CD4-positive, alpha-beta T cell treated with Interleukin-6 for 4 hours (primary cell): ENCODE measurements around the gene MYL7.
"Not testable (repeated sequence)": the region's sequence is repeated elsewhere in the genome, so short reads cannot be mapped to it uniquely, and the experiment has no call there.

ENCODE experiments used
- DNase-seq: peaks from one replicate; pipeline ENCODE4 v3.0.0-alpha.2; 2020; ENCODE audit warnings: mixed read lengths

Gene MYL7

GRCh38 chr7:44141221-44141850, at the start of gene MYL7:
Gene MYL7 (minus strand): TSS chr7:44141332. CDS start chr7:44141305, 27 bp downstream.
- DNase-seq, result no peak

GRCh38 chr7:44189993-44190872, 49.1 kb upstream of the MYL7 start:
- no peak for DNase-seq

- DNase-seq, result no peak
Measured at GRCh38 chr7:44189286-44189992, 48.3 kb upstream of the MYL7 start, which contains the start of gene GCK. Gene GCK (minus strand): TSS chr7:44189439. CDS start chr7:44188953, 486 bp downstream.

- no peak for DNase-seq
Measured at GRCh38 chr7:44188480-44189225, 47.5 kb upstream of the MYL7 start.

- DNase-seq, result no peak
Measured at GRCh38 chr7:44187636-44188416, 46.7 kb upstream of the MYL7 start.

- DNase-seq, result no peak
Measured at GRCh38 chr7:44186736-44187135, 45.6 kb upstream of the MYL7 start.

- DNase-seq, result no peak
Measured at GRCh38 chr7:44185729-44186128, 44.6 kb upstream of the MYL7 start.

GRCh38 chr7:44184873-44185446, 43.8 kb upstream of the MYL7 start:
- DNase-seq, result no peak

- no peak for DNase-seq
Measured at GRCh38 chr7:44184206-44184872, 43.2 kb upstream of the MYL7 start.

GRCh38 chr7:44183386-44183785, 42.3 kb upstream of the MYL7 start:
- DNase-seq, result no peak

GRCh38 chr7:44182827-44183226, 41.7 kb upstream of the MYL7 start:
- DNase-seq, result no peak

GRCh38 chr7:44180631-44181030, 39.5 kb upstream of the MYL7 start:
- no peak for DNase-seq

- no peak for DNase-seq
Measured at GRCh38 chr7:44177570-44178131, 36.5 kb upstream of the MYL7 start.

- DNase-seq, result no peak
Measured at GRCh38 chr7:44176486-44176885, 35.4 kb upstream of the MYL7 start.

- DNase-seq, result no peak
Measured at GRCh38 chr7:44175730-44176129, 34.6 kb upstream of the MYL7 start.

GRCh38 chr7:44174694-44174948, 33.5 kb upstream of the MYL7 start:
- not testable (repeated sequence) for DNase-seq

- DNase-seq, result no peak
Measured at GRCh38 chr7:44173911-44174693, 33.0 kb upstream of the MYL7 start.

- DNase-seq, result no peak
Measured at GRCh38 chr7:44172803-44173424, 31.8 kb upstream of the MYL7 start.

- DNase-seq, result no peak
Measured at GRCh38 chr7:44172352-44172751, 31.2 kb upstream of the MYL7 start.

GRCh38 chr7:44171901-44172300, 30.8 kb upstream of the MYL7 start:
- not testable (repeated sequence) for DNase-seq
